Stimulated activated CD8-positive, alpha-beta memory T cell treated with anti-CD3 and anti-CD28 coated beads, Interleukin-4, amount 100 ng/mL, for 48 hours (primary cell): ENCODE data around the gene STARD13.

Experiments
- DNase-seq: peaks from one replicate; pipeline ENCODE4 v3.0.0-alpha.2; 2020

The STARD13 gene

GRCh38 chr13:33277037-33277740, 8.4 kb downstream of the STARD13 start:
- DNase-seq, result no peak

GRCh38 chr13:33276570-33276969, 9.0 kb downstream of the STARD13 start:
- no peak for DNase-seq

- DNase-seq, result no peak
Observed at GRCh38 chr13:33275916-33276315, 9.6 kb downstream of the STARD13 start.

GRCh38 chr13:33274264-33274663, 11.3 kb downstream of the STARD13 start:
- no peak for DNase-seq

- DNase-seq, result no peak
Observed at GRCh38 chr13:33272531-33273124, 12.9 kb downstream of the STARD13 start.

GRCh38 chr13:33271759-33272158, 13.8 kb downstream of the STARD13 start:
- no peak for DNase-seq

- DNase-seq, result no peak
Observed at GRCh38 chr13:33270895-33271538, 14.5 kb downstream of the STARD13 start.

GRCh38 chr13:33265607-33266006, 19.9 kb downstream of the STARD13 start:
- no peak for DNase-seq

- DNase-seq, result no peak
Observed at GRCh38 chr13:33265133-33265532, 20.4 kb downstream of the STARD13 start.

- no peak for DNase-seq
Observed at GRCh38 chr13:33264620-33264978, 21.0 kb downstream of the STARD13 start.

- DNase-seq, result no peak
Observed at GRCh38 chr13:33263976-33264619, 21.5 kb downstream of the STARD13 start.

- no peak for DNase-seq
Observed at GRCh38 chr13:33263484-33263883, 22.1 kb downstream of the STARD13 start.

GRCh38 chr13:33262997-33263396, 22.6 kb downstream of the STARD13 start:
- DNase-seq, result no peak

GRCh38 chr13:33262594-33262993, 23.0 kb downstream of the STARD13 start:
- no peak for DNase-seq

GRCh38 chr13:33262062-33262487, 23.5 kb downstream of the STARD13 start:
- DNase-seq, result no peak

- DNase-seq, result no peak
Observed at GRCh38 chr13:33261387-33262061, 24.0 kb downstream of the STARD13 start.

- DNase-seq, result no peak
Observed at GRCh38 chr13:33260168-33261098, 25.1 kb downstream of the STARD13 start.

- no peak for DNase-seq
Observed at GRCh38 chr13:33259296-33259695, 26.3 kb downstream of the STARD13 start.

- no peak for DNase-seq
Observed at GRCh38 chr13:33258808-33259193, 26.8 kb downstream of the STARD13 start.

- DNase-seq, result no peak
Observed at GRCh38 chr13:33257841-33258807, 27.4 kb downstream of the STARD13 start.
